NK-92 treated with Interleukin-12 subunit alpha and Interleukin-12 subunit beta, amount 100 ng/mL, for 24 hours (cell line): ENCODE data around the gene PIGQ.

Source experiments
- DNase-seq: peaks from one replicate; lab custom pipeline; 2025; lab: John Stamatoyannopoulos, UW

PIGQ gene

DNA sequence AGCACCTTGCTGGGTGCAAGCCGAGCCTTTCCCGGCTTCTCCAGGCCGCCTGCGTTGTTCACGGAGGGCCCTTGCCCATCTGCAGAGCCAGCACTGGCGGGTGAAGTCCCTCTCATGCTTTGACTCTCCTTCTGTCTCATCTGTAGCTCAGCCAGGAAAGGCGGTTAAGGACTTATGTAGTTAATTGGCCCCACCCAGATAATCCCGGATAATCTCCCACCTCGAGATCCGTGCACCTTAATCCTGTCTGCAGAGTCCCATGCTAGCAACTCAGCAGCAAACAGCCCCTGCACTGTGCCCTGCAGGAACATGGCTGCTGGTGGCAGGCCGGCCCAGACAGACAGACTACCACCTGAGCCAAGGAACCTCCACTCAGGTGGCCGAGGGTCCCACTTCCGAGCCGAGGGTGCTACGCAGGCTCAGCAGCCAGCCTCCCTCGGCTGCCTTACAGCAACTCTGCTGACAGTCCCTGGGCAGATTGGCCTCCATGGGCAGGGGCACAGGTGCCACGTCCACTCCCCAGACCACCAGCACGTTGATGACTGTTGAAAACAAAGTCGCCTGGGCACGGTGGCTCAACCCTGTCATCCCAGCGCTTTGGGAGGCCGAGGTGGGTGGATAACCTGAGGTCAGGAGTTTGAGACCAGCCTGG lies 37.0 kb downstream of the PIGQ start:
- no peak for DNase-seq

DNA sequence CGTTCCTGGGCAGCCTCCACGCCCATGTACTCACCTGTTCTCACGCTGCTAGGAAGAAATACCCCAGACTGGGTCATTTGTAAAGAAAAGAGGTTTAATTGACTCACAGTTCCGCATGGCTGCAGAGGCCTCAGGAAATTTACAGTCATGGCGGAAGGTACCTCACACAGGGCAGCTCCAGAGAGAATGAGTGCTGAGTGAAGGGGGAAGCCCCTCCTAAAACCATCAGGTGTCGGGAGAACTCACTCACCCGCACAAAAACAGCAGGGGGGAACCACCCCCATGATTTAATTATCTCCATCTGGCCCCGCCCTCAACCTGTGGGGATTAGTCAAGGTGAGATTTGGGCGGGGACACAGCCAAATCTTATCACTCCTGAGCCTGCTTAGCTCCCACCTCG lies 38.3 kb downstream of the PIGQ start:
- DNase-seq: no peak

DNA sequence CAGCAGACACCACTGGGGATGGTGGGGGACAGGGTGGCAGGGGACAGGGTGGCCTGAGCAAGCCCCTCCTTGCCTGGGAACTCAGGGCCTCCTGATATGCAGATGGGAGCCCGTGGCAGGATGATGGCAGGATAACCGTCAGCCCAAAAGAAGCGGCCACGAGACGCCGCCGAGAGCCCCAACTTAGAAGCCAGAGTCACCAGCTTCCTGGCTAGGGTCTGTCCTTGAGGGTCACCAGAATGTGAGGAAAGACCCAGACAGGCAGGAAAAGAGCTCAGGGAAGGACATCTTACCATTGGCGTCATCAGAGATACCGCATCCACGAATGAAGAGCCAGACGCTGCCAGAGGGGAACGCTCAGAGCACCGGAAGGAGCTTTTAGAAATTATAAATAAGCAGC lies 39.5 kb downstream of the PIGQ start:
- DNase-seq: no peak

DNA sequence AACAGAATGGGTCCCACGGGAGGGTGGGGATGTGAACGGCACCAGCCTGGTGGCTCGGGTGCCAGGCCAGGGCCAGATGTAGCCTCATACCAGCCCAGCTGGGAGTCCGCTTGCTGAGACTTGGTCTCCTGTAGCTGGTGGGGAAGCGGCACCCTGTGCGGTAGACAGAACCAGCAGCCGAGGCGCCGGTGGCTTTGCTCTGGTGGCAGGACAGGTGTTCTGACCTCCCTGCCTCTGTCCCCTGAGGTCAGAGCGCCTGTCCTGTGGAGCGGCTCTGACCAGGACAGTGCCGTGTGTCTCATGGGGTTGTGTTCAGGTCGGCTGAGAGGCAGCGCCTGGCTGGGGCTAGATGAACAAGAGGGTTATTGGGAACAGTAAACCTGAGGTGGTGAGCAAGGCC lies 40.2 kb downstream of the PIGQ start:
- DNase-seq: no peak

DNA sequence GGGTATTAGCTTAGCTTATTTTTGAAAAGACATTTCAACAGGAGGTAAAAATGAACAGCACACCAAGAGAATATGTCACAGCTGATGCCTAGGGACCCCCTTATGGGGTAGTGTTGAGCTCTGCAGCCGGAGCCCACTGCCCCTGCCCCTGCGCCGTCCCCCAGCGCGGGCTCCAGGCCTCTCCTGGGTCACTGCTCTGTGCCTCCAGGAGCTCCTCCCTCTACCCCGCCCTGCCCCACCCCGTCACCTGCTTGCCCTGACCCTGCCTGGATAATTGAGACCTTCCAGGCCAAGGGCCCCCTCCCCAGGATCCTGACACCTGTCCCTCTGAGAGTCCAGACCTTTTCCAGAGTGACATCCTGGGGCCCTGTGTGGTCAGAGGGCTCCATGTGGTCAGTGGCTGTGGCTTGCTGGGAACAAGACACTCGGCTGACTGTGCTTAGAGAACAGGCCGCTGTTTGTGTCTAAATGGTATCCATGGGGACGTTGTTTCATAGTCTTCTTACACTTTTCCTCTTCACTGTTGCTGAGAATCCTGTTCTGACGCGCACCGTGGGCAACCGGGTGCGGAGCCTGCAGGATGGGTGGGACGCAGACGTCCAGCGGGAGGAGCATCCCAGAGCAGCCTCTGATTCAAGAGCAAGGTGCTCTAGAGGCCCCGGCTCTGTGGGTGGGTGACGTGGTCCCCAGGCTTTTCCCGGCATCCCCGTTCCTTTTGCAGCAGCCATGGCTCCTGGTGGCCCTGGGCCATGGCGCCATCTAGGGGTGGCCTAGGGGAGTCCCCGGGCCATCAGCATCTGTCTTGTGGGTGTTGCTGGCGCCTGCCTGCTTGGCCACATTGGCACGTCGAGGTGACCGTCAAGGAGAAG lies 41.0 kb downstream of the PIGQ start:
- no peak for DNase-seq

DNA sequence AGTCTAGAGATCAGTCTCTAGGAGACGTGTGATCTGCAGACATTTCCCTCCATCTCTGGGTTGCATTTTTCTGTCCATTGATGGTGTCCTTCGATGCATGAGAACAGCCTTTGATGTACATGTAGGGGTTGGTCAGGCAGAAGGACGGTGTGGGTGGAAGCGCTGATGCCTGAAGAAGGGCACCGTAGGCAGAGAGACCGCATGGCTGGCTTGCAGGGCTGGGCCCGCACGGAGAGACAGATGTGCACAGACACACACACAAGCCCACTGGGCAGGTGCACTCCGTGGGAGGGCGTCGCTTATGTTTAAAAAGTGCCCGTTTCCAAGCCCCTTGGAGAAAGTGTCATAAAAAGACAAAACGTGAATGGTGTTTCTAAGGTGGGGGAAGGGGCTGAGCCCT lies 45.4 kb downstream of the PIGQ start:
- no peak for DNase-seq

DNA sequence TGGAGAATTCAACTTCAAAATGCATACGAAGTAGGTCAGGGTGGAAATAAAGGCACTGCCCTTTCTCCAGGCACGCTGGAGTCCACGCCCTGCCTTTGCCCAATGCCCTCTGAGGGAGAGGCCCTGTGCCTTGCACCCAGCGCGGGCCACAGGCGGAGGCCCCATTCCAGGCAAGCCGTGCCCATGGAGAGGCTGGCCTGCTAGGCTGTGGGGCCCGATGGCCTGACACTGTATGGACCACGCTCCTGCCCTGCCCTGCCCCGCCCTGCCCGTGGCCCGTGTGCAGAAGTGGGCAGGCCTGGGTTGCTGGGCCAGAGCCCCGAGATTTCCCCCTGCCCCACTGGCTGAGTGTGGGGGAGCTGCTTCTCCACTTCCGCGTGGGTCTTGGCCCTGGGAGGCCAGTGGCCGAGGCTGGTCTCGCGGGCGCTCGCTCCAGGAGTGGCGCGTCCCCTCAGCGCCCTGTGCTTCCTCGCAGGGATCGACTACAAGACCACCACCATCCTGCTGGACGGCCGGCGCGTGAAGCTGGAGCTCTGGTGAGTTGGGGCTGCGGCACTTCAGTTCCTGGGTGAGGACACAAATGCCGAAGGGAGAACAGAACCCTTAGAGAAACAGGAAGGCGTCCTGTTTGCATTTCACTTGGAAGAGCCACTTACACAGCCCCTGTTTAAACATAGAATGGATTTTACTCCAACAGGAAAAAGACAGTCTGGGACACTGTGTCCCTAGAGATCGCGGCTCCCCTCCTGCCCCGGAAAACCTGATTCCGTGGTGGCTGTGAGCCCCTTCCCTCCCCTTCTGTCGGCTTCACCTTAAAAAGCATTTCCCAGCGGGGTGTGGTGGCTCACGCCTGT lies 47.2 kb downstream of the PIGQ start:
- no peak for DNase-seq

DNA sequence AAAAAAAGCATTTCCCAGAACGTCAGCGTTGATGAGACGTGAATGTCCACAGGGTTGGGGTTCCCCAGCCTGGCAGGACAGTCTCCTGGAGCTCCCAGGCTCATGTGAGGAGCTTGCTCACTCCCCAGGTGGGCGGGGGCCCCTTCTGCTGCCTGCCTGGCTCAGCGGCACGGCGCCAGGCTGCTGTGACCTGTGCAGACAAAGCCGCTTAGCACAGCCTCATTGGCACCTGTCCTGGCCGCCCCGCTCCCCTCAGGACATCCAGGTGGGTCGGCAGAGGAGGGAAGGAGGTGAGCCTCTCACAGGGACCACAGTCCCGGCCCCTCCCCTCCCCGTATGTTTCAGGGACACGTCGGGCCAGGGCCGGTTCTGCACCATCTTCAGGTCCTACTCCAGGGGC lies 48.1 kb downstream of the PIGQ start:
- no peak for DNase-seq

DNA sequence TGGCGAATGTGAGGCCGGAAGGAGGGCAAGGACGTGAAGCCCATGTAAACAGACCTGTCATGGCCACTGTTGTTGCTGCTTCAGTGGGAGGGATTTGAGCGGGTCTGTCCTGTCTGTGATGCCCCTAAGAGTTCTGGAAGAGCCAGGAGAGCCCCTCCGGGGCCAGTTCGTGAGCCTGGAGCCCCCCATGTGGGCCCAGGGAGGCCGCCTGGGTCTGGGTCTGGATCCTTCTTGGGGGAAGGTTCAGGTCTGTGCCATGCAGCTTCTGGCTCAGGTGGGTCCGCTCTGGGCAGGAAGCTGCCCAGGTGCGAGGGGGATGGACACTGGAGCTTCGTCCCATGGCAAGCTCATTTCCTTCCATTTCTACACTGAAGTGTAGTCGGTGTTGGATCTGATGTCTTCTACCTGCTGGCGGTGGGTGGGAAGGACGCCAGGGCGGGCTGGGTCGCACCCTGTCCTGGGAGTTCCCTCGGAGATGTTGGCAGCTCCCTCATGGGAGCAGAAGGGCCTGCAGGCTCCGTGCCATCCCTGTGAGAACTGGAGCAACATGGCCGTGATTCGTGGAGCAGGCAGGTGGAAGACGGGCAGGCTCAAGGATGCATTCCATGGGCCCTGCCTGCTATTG lies 49.8 kb downstream of the PIGQ start:
- no peak for DNase-seq

DNA sequence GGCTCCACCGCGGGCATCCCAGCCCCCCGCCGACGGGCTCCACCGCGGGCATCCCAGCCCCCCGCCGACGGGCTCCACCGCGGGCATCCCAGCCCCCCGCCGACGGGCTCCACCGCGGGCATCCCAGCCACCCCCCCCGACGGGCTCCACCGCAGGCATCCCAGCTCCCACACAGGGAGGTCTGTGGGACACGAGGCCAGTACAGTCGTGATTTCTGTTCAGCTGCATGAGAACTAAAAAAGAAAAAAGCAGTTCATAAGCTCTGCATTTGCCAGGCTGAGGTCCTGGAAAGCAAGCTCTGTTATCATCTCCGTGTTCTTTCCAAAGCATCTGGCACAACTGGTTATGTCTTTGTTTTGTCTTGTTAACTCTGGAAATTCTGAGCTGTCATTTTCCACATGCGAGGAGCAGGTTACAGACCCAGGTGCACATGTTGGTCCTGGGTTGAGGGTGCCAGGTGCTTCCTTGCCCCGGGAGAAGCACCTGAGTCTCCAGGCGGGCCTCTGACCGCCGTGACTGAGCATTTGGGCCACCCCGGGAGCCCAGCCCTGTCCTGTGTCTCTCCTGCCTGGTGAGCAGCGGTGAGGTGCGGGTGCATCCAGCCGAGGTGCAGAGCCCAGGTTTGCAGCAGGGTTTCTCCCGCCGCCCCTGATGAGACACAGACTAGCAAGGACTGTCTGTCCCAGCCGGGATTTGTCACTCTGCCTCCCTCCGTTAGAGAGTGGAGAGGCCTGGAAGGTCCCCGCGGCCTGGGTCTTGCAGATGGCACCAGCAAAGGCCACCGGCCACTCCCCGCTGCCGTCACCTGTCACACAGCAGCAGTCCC lies 51.1 kb downstream of the PIGQ start:
- no peak for DNase-seq

DNA sequence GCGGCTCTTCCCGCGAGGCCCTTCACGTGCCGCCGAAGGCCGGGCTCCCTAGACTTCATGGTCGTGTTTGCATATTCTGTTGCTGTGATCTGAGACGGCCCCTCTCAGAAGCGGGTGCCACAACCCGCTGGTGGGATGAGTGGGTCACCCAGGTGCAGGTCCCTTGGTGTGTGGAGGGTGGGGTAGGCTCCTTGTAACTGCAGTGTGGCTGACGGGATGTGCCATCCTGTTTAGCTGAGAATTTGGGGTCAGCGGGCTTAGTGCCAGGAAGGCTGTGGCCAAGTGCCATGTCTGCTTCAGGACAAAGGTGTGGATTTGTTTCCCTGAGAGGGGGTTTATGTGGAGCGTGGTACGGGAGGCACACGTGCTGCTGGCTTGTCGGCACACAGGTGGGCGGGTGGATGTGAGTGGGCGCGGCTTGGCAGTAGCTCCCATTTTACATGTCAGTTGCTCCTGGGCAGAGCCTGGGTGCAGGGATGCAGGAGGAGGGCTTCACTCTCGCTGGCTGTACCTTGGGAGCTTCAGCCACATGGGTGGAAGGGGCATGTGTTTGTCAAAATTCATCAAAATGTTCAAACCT lies 51.8 kb downstream of the PIGQ start:
- no peak for DNase-seq

DNA sequence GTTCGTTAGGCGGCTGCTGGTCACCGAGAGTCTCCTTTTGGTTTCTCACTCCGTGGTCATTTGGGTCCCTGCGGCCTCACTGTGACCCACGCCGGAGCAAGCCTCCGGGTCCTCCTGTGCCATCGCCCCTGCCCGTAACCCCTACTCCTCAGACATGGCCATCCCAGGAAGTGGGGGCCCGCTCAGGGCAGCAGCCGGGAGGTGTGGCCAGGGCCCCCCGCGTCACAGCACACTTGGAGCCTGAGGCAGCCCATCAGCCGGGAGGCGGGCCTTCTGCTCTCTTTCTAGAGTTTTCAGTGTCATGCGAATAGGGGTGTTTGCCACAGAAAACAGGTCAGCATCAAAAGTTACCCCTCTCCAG lies 53.1 kb downstream of the PIGQ start:
- no peak for DNase-seq

DNA sequence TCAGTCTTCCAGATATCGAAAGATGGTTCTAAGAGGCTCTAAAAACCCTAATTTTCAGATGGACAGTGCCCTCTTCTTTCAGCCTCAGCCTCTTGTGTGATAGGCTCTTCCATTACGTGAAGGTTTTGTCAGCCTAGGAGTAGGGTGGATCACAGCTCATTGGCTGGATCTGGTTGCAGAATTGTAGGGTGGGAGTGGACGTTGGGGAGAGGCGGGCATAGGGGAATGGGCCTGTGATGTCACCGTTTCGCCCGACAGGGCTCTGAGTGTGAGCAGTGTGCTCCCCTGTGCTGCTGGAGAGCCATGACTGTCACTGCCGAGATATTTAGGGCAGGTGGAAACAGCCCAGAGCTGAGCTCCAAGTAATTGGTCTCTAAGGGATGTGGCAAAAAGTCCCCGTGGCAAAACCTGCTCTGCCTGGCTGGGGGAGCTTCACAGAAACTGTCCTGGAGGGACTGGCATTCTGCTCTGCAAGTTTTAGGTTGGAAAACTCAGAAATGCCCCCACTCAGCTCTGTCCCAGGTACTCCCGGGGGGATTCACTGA lies 54.8 kb downstream of the PIGQ start:
- no peak for DNase-seq

DNA sequence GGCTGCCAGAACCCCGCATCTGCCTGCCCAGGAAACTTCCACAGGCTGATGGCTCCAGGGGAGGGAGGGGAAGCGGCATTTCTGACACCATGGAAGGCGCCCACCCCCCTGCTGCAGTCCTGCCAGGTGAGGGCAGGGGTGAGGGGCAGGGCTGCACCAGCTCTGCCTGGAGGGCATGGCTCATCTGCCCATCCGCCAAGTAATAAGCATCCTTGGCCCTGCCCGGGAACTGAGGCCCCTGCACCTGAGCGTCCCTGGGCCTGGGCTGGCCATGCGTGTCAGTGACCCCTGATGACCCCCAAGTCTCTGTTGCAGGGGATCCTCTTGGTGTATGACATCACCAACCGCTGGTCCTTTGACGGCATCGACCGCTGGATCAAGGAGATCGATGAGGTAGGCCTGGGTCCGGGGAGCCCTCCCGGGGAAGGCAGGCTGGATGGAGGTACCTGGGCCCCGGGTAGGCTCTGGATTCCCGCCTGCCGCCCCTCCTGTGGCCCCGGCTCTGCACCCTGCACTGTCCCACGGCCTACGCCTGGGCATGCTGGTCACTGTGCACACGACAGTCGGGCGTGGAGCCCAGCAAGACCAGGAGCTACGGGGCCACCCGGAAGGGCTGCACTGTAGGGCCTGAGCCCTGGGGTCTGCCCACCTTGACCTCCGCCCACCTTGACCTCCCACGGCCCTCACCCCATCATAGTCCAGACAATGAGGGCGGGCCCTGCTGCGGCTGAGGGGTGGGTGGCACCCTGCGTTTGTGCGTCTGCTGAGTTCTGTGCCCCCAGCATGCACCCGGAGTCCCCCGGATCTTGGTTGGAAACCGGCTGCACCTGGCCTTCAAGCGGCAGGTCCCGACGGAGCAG lies 55.6 kb downstream of the PIGQ start:
- DNase-seq: no peak

DNA sequence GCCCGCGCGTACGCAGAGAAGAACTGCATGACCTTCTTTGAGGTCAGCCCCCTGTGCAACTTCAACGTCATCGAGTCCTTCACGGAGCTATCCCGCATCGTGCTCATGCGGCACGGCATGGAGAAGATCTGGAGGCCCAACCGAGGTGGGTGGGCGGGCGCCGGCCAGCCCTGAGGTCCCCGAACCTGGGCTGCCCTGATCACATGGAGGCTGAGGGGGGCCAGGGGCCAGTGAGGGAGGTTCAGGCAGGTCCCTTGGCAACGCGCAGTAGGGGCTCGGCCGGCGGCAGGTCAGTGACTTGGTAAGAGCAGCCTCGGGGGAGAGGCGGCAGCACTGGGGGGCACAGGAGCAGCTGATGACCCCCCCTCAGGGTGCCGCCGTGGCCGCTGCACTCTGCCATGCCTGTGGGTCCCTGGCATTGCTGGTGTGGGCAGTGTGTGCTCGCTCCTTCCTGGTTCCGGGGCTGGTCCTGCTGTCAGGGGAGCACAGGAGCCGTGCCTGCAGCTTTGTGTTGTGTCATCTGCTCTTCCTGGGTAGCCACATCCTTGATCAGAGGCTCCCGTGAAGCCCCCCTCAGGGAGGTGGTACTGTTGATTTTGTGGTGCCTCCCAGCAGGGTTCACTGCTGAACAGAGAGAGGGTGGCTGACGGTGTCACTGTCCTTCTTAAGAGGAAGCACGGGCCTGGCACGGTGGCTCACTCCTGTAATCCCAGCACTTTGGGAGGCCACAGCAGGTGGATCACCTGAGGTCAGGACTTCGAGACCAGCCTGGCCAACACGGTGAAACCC lies 56.4 kb downstream of the PIGQ start:
- DNase-seq: no peak

DNA sequence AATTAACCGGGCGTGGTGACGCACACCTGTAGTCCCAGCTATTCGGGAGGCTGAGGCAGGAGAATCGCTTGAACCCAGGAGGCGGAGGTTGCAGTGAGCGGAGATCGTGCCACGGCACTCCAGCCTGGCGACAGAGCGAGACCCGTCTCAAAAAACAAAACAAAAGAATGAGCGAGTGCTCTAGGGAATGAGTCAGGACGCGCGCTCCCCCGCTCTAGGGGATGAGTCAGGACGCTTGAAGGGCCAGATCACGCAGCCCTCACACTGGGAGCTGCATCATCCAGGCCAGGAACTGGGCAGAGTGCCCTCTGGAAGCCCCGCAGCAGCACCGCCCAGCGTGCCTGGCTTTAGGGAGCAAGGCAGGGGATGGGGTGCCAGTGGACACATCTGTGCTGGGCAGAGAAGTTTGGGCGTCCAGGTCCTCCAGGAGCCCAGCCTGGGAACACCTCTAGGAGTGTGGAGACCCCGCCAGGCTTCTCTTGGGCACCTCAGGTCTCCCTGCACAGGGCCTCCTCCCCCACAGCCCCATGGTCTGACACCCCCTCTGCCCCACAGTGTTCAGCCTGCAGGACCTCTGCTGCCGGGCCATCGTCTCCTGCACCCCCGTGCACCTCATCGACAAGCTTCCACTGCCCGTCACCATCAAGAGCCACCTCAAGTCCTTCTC lies 57.2 kb downstream of the PIGQ start:
- no peak for DNase-seq

DNA sequence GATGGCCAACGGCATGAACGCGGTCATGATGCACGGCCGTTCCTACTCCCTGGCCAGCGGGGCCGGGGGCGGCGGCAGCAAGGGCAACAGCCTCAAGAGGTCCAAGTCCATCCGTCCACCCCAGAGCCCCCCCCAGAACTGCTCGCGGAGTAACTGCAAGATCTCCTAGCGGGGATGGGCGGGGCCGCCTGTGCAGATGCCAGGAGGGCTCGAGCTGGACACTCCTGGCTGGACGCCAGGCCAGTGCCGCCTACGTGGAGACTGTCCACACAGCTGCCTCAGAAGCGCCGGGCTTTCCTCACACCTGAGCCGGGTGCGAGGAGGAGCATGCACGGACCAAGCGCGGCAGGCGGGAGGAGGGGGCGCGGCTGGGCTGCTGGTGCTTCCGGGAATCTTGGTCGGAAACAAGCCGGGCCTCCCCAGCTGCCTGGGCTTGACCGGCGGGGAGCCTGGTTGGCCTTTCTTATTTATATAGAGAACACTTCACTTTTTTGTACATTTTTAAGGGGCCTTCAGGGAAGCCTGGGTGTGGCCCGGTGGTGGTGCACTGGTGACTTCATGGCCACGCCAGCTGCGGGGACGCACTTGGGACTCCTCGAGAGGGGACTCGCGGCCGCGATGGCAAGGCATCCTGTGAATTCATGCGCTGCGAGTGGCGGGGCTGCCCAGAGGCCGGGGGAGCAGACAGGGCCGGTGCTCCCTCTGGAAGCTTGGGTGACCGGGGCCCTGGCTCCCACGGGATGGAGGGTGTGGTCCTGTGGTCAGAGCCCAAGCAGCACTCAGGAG lies 57.9 kb downstream of the PIGQ start:
- no peak for DNase-seq
